Upper lobe of right lung (tissue), 1 donor: ENCODE data around the gene ULBP3. TPM values are rescaled to one million over a fixed set of nuclear protein-coding genes. Genes with fewer than 3 reads are reported as not detected.
"Not testable (repeated sequence)": the region's sequence is repeated elsewhere in the genome, so short reads cannot be mapped to it uniquely, and the experiment has no call there.

Source experiments
- ATAC-seq: fragments of 200-7000 bp; cut with Tn5 transposase; one replicate; pipeline ENCODE4 v1.9.1; 2020; ENCODE audit warnings: mild to moderate bottlenecking, moderate library complexity
- DNase-seq: peaks from one replicate; pipeline ENCODE4 v3.0.0-alpha.2; 2020
- H3K27ac ChIP-seq: fragments of 200-600 bp; one replicate; pipeline ENCODE4 v1.8.0; 2022
- H3K27me3 ChIP-seq: fragments of 200-600 bp; one replicate; pipeline ENCODE4 v1.8.0; 2022; ENCODE audit warnings: mild to moderate bottlenecking
- H3K36me3 ChIP-seq: fragments of 200-600 bp; one replicate; pipeline ENCODE4 v1.8.0; 2022
- H3K4me1 ChIP-seq: fragments of 200-600 bp; one replicate; pipeline ENCODE4 v1.8.0; 2022
- H3K4me3 ChIP-seq: fragments of 200-600 bp; one replicate; pipeline ENCODE4 v1.8.0; 2022; ENCODE audit warnings: mild to moderate bottlenecking
- H3K9me3 ChIP-seq: fragments of 200-600 bp; one replicate; pipeline ENCODE4 v1.8.0; 2022
- intact Hi-C: fragments of 100-400 bp; cut with DNase I; formaldehyde crosslinking; loops from one replicate; pipeline ENCODE4 v1.11.0; 2022
- total RNA-seq: library from RNA; stranded (reverse); fragmentation: NEBNext Ultra II Directional; extraction: Animal tissue kit (Norgen Biotek cat#: 25700); gene quantifications from one replicate; pipeline ENCODE4 v1.2.1, GENCODE V29; 2021
- TF ChIP-seq, protein P1 (sequence below): fragments of 200-600 bp; IDR thresholded peaks from one replicate; pipeline ENCODE4 v1.8.0; 2022; ENCODE audit warnings: antibody characterized with exemption
- donor health status: DM: no; HTN: yes; CAD: no; lungs with severe emphysema.

The ULBP3 gene
- total RNA-seq, 1 donor from 2014 or later, result 3.8 TPM

DNA sequence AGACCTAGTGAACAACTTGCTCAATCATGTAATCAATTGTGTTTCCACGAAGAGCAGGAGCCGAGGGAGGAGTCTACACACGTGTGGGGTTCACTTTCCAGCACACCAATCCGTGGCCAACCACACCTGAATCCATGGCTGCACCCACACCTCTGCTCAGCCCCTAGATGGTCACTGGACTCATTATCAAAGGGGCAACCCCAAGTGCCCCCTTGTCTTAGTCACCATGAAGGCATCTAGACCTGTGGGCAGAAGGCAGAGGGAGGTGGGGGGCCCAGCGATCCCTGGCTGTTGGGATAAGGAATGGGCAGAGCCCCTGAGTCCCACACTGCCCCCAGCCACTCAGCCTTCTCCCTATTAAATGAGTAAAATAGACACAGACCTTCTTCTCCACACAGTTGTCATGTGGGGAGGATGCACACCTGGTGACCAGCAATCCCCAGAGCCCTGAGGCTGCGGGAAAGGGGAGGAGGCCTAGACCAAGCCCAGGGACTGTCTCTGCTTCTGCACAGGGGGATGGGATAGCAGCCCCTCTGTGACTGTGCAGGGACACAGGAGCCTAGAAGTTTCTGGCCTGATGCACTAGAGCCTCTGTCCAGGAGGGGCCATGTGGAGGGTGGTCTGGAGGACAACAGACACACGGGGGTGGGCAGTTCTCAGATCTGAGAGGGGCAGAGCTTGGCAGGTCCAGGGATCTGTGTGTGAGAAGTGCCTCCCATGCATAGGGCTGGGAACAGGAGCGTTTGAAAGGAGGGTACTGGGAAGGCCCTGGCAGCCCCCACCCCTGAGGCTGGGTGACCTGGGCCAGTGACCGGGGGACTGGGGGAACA, 41.7 kb downstream of the ULBP3 start:
- Histone ChIP-seq H3K4me3 (no peak overlapping the region), H3K27me3 (peaks cover 40% of the 10 kb centered on the region), H3K36me3 (no peaks in the 10 kb centered on the region), H3K27ac (no peak overlapping the region), H3K4me1 (peaks cover 10% of the 10 kb centered on the region), H3K9me3 (no peaks in the 10 kb centered on the region)
- TF ChIP-seq, protein P1, sequence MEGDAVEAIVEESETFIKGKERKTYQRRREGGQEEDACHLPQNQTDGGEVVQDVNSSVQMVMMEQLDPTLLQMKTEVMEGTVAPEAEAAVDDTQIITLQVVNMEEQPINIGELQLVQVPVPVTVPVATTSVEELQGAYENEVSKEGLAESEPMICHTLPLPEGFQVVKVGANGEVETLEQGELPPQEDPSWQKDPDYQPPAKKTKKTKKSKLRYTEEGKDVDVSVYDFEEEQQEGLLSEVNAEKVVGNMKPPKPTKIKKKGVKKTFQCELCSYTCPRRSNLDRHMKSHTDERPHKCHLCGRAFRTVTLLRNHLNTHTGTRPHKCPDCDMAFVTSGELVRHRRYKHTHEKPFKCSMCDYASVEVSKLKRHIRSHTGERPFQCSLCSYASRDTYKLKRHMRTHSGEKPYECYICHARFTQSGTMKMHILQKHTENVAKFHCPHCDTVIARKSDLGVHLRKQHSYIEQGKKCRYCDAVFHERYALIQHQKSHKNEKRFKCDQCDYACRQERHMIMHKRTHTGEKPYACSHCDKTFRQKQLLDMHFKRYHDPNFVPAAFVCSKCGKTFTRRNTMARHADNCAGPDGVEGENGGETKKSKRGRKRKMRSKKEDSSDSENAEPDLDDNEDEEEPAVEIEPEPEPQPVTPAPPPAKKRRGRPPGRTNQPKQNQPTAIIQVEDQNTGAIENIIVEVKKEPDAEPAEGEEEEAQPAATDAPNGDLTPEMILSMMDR, result no peak
- intact Hi-C loops, result no loop called here
- ATAC-seq (no peak), DNase-seq (no peak)

DNA sequence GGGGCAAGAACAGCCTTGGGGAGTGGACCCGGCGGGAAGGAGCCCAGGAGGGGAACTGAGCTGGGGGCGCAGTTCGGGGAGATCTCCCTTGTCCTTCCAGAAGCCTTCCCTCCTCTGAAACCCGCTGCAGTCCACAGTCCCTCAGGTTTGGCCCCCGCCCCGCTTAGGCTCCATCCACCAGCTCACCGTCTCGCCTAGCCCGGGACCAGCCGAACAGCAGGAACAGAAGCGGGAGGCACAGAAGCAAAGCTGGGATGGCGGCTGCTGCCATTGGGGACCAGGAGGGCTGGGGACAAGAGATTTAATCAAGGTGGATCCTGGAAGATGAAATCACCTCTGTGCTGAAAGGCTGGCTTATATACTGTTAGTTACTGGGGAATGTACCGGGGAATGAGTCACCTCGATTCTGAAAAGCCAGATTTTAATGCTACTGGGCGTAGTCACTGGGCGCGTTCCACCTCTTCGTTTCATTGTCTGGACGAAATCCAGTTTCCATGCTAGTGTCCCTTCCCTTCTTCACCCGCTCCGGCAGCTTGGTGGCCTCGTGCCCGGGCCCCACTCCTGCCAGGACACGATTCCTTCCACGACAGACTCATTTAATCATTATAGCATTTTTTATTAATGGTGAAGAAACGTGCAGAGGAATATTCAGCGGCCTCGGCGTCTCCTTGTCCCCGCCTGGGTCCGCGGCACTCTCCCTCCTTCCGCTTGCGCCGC, 43.6 kb downstream of the ULBP3 start, which contains the start of gene RAET1L:
RAET1L (minus strand) TSS at position 332 of the 717 bp plus-strand sequence; CDS start at position 271, 61 bp downstream.
- peak within 1 kb of the TSS; percentile 14 for H3K4me3 ChIP-seq
- H3K27me3 ChIP-seq, result peaks cover 40% of the 10 kb centered on the region
- peaks cover 10% of the 10 kb centered on the region for H3K4me1 ChIP-seq
- DNase-seq, result no peak
- no peak within 1 kb of the TSS for H3K27ac ChIP-seq
- TF ChIP-seq, protein P1, result no peak
- H3K9me3 ChIP-seq, result no peaks in the 10 kb centered on the region
- intact Hi-C loops, result no loop called here
- peak; percentile 55 for ATAC-seq
- H3K36me3 ChIP-seq, result no peaks in the 10 kb centered on the region

DNA sequence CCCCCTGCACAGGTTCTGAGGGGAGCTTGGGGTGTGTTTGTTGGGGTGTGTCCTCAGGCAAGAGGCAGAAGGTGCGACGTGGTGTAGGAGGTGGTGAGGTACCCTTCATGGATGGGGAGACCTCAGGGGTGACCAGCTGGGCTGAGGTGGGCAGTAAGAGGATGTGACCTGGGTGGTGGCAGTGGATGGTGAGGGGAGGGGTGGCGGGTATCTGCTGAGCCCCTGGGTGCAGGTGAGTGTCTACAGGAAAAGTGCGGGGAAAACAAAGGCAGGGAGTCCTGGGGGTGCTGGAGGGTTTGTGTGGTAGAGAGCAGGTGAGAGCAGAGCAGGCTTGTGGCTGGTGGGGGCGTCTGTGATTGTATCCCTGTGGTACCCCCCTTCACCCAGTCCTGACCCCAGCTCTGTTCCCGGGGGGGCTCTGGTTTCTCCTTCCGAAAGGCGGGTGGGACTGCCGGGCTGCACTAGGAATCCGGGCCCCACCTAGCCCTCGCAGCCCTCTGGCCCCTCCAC, 44.2 kb downstream of the ULBP3 start:
- Histone ChIP-seq H3K27me3 (peaks cover 40% of the 10 kb centered on the region), H3K36me3 (no peaks in the 10 kb centered on the region), H3K4me1 (peaks cover 10% of the 10 kb centered on the region), H3K9me3 (no peaks in the 10 kb centered on the region), H3K4me3 (no peak overlapping the region), H3K27ac (no peak overlapping the region)
- intact Hi-C loops, result no loop called here
- TF ChIP-seq, protein P1, result no peak
- no peak for DNase-seq
- no peak for ATAC-seq

DNA sequence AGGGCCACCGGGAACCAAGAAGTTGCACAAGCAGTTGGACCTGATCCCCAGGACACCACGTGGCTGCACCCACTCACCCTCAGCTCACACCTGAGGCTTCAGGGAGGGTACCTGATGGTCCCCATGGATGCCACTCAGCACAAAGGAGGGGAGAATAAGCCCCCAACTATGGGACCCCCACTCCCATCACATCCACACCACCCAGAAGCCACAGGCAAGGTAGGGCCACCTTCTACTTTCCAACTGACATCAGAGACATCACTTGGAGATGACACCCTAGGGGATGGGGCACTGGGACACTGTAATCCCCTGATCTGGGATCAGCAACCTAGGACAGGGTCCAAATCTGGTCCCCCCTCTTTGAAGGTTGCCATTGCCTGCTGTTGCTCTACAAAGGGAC, 44.9 kb downstream of the ULBP3 start:
- H3K27ac ChIP-seq, DNase-seq, intact Hi-C loops, H3K9me3 ChIP-seq, ATAC-seq, H3K4me3 ChIP-seq, H3K36me3 ChIP-seq: not testable (repeated sequence)
- peaks cover 44% of the 10 kb centered on the region for H3K27me3 ChIP-seq
- peaks cover 10% of the 10 kb centered on the region for H3K4me1 ChIP-seq

DNA sequence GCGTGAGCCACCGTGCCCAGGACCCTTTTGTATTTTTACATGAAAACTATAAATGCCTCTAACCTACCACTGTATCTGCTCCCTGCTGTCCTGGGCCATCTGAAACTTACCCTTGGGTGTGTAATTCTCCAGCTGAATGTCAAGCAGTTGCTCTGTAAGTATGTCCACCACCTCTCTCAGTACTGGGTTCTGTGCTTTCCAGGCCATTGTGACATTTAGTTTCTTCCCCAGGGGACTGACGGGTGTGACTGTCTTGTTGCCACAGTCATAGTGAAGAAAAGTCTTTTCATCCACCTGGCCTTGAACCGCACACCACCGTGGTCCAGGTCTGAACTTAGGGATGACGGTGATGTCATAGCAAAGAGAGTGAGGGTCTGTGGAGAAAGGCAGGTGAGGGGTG, 47.1 kb downstream of the ULBP3 start:
- intact Hi-C loops, result not testable (repeated sequence)
- H3K27me3 ChIP-seq, result peaks cover 54% of the 10 kb centered on the region

DNA sequence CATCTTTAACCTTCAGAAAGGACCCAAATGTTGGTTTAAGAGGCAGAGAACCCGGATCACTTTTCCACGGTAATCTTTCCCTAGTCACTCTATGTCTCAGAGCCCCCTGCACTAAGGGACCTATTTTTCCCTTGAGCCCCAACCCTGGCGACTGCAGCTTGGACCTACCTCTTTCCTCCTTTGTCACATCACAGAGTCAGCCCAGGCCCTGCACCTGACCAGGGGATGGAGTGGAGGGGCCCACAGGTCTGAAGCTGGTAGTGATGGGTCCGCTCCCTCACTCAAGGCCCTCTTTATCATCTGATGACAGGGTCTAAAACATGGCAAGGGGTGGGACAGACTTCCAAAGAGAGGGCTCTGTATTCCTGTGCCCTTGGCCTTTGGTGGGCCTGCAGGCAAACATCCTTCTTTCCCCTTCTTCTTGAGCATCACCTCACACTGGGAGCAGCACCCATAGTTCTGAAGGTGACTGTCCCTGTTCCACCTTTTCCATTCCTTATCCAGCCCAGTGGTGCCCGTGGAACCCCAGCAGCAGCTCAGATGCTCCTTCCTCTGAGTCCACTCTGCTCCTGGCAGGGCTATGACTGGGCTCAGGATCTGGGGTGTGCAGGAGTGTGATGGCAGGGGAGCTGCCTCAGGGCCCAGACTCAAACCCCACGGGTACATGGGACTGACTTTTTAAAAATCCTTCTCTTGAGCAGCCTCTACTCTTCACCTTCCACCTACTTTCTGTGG, 49.9 kb downstream of the ULBP3 start:
- H3K4me3 ChIP-seq, result no peak overlapping the region
- no peaks in the 10 kb centered on the region for H3K36me3 ChIP-seq
- peaks cover 48% of the 10 kb centered on the region for H3K27me3 ChIP-seq
- DNase-seq, result no peak
- H3K4me1 ChIP-seq, result no peaks in the 10 kb centered on the region
- TF ChIP-seq, protein P1, result no peak
- intact Hi-C loops, result loop anchor here (5.0 kb wide), 1 partner anchor 82 kb away; no protein-coding TSS in a partner anchor
- H3K27ac ChIP-seq, result no peak overlapping the region
- no peaks in the 10 kb centered on the region for H3K9me3 ChIP-seq
- no peak for ATAC-seq

More for the DNA sequence above, 47.1 kb downstream of the ULBP3 start:
- peaks cover 10% of the 10 kb centered on the region for H3K4me1 ChIP-seq
- not testable (repeated sequence) for H3K36me3 ChIP-seq, ATAC-seq, H3K27ac ChIP-seq, DNase-seq, H3K9me3 ChIP-seq, H3K4me3 ChIP-seq

DNA sequence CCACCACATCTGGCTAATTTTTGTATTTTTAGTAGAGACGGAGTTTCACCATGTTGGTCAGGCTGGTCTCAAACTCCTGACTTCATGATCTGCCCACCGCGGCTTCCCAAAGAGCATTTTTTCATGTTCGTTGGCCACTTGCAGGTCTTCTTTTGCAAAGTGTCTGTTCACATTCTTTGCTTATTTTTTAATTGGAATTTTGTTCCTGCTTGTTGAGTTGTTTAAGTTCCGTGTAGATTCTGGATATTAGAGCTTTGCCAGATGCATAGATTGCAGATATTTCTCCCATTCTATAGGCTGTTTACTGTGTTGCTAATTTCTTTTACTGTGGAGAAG, 51.8 kb downstream of the ULBP3 start:
- not testable (repeated sequence) for H3K4me1 ChIP-seq, ATAC-seq, H3K4me3 ChIP-seq, DNase-seq, H3K27ac ChIP-seq, H3K36me3 ChIP-seq, H3K9me3 ChIP-seq
- intact Hi-C loops, result loop anchor here (5.0 kb wide), 1 partner anchor 80 kb away; no protein-coding TSS in a partner anchor
- H3K27me3 ChIP-seq, result peaks cover 50% of the 10 kb centered on the region
